ENCODE results near the gene ARID3B. TPM values are rescaled to one million over a fixed set of nuclear protein-coding genes. Genes with fewer than 3 reads are reported as not detected.

The ARID3B gene
- total and polyA plus RNA-seq, 2 of the 13 experiments (the other 11 are each of a cell fraction or from before 2014, with no cell fraction given) = 5.3 to 12.8 TPM

DNA sequence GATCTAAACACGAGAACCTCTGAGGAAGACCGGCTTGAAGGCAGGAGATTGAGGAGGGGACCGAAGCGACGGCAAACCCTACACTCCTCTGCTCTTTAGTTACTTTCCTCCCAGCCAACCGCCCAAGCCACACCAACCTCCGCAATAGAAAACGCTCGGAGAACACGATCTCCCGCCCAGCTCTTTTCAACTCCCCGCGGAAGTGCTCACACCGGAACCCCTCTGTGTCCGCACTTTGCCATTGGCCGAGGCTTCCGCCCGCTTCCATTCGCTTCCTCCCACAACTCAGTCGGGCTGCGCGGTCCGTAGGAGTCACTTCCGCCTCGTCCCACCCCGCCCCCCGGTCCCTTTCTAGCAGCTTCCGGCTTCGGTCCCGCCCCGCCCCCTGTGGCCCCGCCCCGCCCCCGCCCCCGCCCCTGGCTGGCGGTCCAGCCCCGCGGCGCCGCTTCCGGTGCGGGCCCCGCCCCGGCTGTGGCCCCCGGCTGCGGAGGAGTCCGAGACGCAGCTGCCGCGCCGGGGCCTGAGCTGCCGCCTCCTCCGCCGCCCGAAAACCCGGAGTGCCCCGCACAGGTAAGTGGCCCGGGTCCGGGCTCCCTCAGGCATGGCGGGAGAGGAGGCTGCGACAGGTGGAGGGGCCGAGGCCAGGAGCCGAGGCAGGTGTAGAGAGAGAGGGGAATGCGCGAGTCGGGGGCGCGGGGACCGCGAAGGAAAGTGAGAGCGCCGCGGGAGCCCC, at the start of gene ARID3B (continued):
- TF ChIP-seq, protein P1, sequence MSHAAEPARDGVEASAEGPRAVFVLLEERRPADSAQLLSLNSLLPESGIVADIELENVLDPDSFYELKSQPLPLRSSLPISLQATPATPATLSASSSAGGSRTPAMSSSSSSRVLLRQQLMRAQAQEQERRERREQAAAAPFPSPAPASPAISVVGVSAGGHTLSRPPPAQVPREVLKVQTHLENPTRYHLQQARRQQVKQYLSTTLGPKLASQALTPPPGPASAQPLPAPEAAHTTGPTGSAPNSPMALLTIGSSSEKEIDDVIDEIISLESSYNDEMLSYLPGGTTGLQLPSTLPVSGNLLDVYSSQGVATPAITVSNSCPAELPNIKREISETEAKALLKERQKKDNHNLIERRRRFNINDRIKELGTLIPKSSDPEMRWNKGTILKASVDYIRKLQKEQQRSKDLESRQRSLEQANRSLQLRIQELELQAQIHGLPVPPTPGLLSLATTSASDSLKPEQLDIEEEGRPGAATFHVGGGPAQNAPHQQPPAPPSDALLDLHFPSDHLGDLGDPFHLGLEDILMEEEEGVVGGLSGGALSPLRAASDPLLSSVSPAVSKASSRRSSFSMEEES (CRISPR knock-in tag; IDR thresholded peaks at IDR 0.05) = no peak
- no peak for TF ChIP-seq ZNF274 (CRISPR knock-in tag; IDR thresholded peaks at IDR 0.05)
- TF ChIP-seq, protein P2, sequence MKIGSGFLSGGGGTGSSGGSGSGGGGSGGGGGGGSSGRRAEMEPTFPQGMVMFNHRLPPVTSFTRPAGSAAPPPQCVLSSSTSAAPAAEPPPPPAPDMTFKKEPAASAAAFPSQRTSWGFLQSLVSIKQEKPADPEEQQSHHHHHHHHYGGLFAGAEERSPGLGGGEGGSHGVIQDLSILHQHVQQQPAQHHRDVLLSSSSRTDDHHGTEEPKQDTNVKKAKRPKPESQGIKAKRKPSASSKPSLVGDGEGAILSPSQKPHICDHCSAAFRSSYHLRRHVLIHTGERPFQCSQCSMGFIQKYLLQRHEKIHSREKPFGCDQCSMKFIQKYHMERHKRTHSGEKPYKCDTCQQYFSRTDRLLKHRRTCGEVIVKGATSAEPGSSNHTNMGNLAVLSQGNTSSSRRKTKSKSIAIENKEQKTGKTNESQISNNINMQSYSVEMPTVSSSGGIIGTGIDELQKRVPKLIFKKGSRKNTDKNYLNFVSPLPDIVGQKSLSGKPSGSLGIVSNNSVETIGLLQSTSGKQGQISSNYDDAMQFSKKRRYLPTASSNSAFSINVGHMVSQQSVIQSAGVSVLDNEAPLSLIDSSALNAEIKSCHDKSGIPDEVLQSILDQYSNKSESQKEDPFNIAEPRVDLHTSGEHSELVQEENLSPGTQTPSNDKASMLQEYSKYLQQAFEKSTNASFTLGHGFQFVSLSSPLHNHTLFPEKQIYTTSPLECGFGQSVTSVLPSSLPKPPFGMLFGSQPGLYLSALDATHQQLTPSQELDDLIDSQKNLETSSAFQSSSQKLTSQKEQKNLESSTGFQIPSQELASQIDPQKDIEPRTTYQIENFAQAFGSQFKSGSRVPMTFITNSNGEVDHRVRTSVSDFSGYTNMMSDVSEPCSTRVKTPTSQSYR (CRISPR knock-in tag; IDR thresholded peaks at IDR 0.05; ENCODE audit: borderline replicate concordance) = 0 out of 2 replicates have a peak, but pooled peaks have one; percentile 15
- TF ChIP-seq ISL2 (CRISPR knock-in tag; IDR thresholded peaks at IDR 0.05) = no peak
- peak; percentile 75 for TF ChIP-seq ZNF143 (CRISPR knock-in tag; IDR thresholded peaks at IDR 0.05)
- TF ChIP-seq MTA1 (CRISPR knock-in tag; IDR thresholded peaks at IDR 0.05; ENCODE audit: borderline replicate concordance) = 0 out of 2 replicates have a peak, but pooled peaks have one; percentile 31
- TF ChIP-seq, protein P3, sequence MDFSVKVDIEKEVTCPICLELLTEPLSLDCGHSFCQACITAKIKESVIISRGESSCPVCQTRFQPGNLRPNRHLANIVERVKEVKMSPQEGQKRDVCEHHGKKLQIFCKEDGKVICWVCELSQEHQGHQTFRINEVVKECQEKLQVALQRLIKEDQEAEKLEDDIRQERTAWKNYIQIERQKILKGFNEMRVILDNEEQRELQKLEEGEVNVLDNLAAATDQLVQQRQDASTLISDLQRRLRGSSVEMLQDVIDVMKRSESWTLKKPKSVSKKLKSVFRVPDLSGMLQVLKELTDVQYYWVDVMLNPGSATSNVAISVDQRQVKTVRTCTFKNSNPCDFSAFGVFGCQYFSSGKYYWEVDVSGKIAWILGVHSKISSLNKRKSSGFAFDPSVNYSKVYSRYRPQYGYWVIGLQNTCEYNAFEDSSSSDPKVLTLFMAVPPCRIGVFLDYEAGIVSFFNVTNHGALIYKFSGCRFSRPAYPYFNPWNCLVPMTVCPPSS (IDR thresholded peaks at IDR 0.05) = no peak
- no peak for TF ChIP-seq HMGA1 (CRISPR knock-in tag; conservative IDR thresholded peaks at IDR 0.05)
- TF ChIP-seq, protein P4, sequence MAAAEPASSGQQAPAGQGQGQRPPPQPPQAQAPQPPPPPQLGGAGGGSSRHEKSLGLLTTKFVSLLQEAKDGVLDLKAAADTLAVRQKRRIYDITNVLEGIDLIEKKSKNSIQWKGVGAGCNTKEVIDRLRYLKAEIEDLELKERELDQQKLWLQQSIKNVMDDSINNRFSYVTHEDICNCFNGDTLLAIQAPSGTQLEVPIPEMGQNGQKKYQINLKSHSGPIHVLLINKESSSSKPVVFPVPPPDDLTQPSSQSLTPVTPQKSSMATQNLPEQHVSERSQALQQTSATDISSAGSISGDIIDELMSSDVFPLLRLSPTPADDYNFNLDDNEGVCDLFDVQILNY (CRISPR knock-in tag; conservative IDR thresholded peaks at IDR 0.05) = peak; percentile 83
- 0 out of 2 replicates have a peak, but pooled peaks have one; percentile 37 for TF ChIP-seq TGIF2 (CRISPR knock-in tag; IDR thresholded peaks at IDR 0.05)
- TF ChIP-seq, protein P5, sequence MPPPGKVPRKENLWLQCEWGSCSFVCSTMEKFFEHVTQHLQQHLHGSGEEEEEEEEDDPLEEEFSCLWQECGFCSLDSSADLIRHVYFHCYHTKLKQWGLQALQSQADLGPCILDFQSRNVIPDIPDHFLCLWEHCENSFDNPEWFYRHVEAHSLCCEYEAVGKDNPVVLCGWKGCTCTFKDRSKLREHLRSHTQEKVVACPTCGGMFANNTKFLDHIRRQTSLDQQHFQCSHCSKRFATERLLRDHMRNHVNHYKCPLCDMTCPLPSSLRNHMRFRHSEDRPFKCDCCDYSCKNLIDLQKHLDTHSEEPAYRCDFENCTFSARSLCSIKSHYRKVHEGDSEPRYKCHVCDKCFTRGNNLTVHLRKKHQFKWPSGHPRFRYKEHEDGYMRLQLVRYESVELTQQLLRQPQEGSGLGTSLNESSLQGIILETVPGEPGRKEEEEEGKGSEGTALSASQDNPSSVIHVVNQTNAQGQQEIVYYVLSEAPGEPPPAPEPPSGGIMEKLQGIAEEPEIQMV (CRISPR knock-in tag; IDR thresholded peaks at IDR 0.05; ENCODE audit: low read depth) = 0 out of 2 replicates have a peak, but pooled peaks have one; percentile 24
- TF ChIP-seq UBTF (CRISPR knock-in tag; IDR thresholded peaks at IDR 0.05) = no peak
- TF ChIP-seq TMF1 (CRISPR knock-in tag; IDR thresholded peaks at IDR 0.05; ENCODE audit: low read depth) = no peak

Data from HepG2 (cell line).